Raji (cell line): Measurements from ENCODE around the gene ETS1.

ENCODE experiments used
- POLR2A ChIP-seq: IDR thresholded peaks from 2 replicates; pipeline ENCODE4 v1.6.1; 2011; ENCODE audit warnings: low read depth, low read length, control low read depth; ENCODE audit not compliant: insufficient read depth

Gene ETS1

GRCh38 chr11:128463979-128464378 is 123.4 kb downstream of the ETS1 start:
- TF ChIP-seq POLR2A, result no peak

- TF ChIP-seq POLR2A, result no peak
Measured at GRCh38 chr11:128463371-128463829, 124.0 kb downstream of the ETS1 start.

GRCh38 chr11:128462922-128463321 is 124.4 kb downstream of the ETS1 start:
- no peak for TF ChIP-seq POLR2A

- no peak for TF ChIP-seq POLR2A
Measured at GRCh38 chr11:128462189-128462588, 125.2 kb downstream of the ETS1 start.

- no peak for TF ChIP-seq POLR2A
Measured at GRCh38 chr11:128458321-128458720, 129.0 kb downstream of the ETS1 start.

- no peak for TF ChIP-seq POLR2A
Measured at GRCh38 chr11:128457874-128458273, 129.5 kb downstream of the ETS1 start.

- no peak for TF ChIP-seq POLR2A
Measured at GRCh38 chr11:128456566-128457268, 130.6 kb downstream of the ETS1 start.

GRCh38 chr11:128455766-128456165 is 131.6 kb downstream of the ETS1 start:
- TF ChIP-seq POLR2A, result no peak

- no peak for TF ChIP-seq POLR2A
Measured at GRCh38 chr11:128453444-128454336, 133.7 kb downstream of the ETS1 start.

- no peak for TF ChIP-seq POLR2A
Measured at GRCh38 chr11:128451652-128452470, 135.5 kb downstream of the ETS1 start.

- no peak for TF ChIP-seq POLR2A
Measured at GRCh38 chr11:128450882-128451651, 136.3 kb downstream of the ETS1 start.

- no peak for TF ChIP-seq POLR2A
Measured at GRCh38 chr11:128448981-128449713, 138.2 kb downstream of the ETS1 start.

- no peak for TF ChIP-seq POLR2A
Measured at GRCh38 chr11:128448200-128448886, 139.0 kb downstream of the ETS1 start.
